Measurements from ENCODE around the gene RBM3. TPM values are rescaled to one million over a fixed set of nuclear protein-coding genes. Genes with fewer than 3 reads are reported as not detected.
A peak's percentile ranks its signal among the peaks of the same experiment; 100 is the strongest.
"Not testable (repeated sequence)": the region's sequence is repeated elsewhere in the genome, so short reads cannot be mapped to it uniquely, and the experiment has no call there.

The RBM3 gene
- total RNA-seq, 2 experiments from 2014 or later = 159 to 164 TPM

- no peaks in the 10 kb centered on the region for H3K27me3 Mint-ChIP-seq
- peaks cover 2% of the 10 kb centered on the region for H3K4me1 Mint-ChIP-seq
- no peak for DNase-seq
- ATAC-seq (ENCODE audit: low read depth) = no peak
- peaks cover 8% of the 10 kb centered on the region for H3K36me3 Mint-ChIP-seq
- H3K27ac Mint-ChIP-seq = no peak overlapping the region
- H3K4me3 Mint-ChIP-seq = no peak overlapping the region
- POLR2A ChIA-PET = no interaction called here
- no peaks in the 10 kb centered on the region for H3K9me3 Mint-ChIP-seq
Observed at GRCh38 chrX:48548871-48549270, 25.4 kb upstream of the RBM3 start.

- DNase-seq; H3K27ac Mint-ChIP-seq; POLR2A ChIA-PET; H3K9me3 Mint-ChIP-seq; H3K4me3 Mint-ChIP-seq; ATAC-seq (ENCODE audit: low read depth); H3K27me3 Mint-ChIP-seq; H3K4me1 Mint-ChIP-seq: not testable (repeated sequence)
- peaks cover 10% of the 10 kb centered on the region for H3K36me3 Mint-ChIP-seq
Observed at GRCh38 chrX:48555731-48556325, 18.5 kb upstream of the RBM3 start.

- no peak for DNase-seq
- Mint-ChIP-seq H3K36me3 (peaks cover 10% of the 10 kb centered on the region), H3K4me1 (no peaks in the 10 kb centered on the region), H3K27me3 (no peaks in the 10 kb centered on the region), H3K27ac (no peak overlapping the region), H3K9me3 (no peaks in the 10 kb centered on the region), H3K4me3 (no peak overlapping the region)
- POLR2A ChIA-PET = no interaction called here
- no peak for ATAC-seq (ENCODE audit: low read depth)
Observed at GRCh38 chrX:48558271-48558670, 16.0 kb upstream of the RBM3 start.

GRCh38 chrX:48559636-48560035 lies 14.6 kb upstream of the RBM3 start:
- no peaks in the 10 kb centered on the region for H3K27me3 Mint-ChIP-seq
- H3K4me3 Mint-ChIP-seq = no peak overlapping the region
- DNase-seq = no peak
- peaks cover 12% of the 10 kb centered on the region for H3K36me3 Mint-ChIP-seq
- POLR2A ChIA-PET = no interaction called here
- H3K9me3 Mint-ChIP-seq = no peaks in the 10 kb centered on the region
- H3K4me1 Mint-ChIP-seq = no peaks in the 10 kb centered on the region
- H3K27ac Mint-ChIP-seq = no peak overlapping the region
- ATAC-seq (ENCODE audit: low read depth) = no peak

- POLR2A ChIA-PET = no interaction called here
Observed at GRCh38 chrX:48560056-48560455, 14.2 kb upstream of the RBM3 start.

GRCh38 chrX:48560681-48561080 lies 13.6 kb upstream of the RBM3 start:
- no peak overlapping the region for H3K27ac Mint-ChIP-seq
- H3K4me1 Mint-ChIP-seq = no peaks in the 10 kb centered on the region
- H3K36me3 Mint-ChIP-seq = peaks cover 5% of the 10 kb centered on the region
- DNase-seq (no peak), ATAC-seq (ENCODE audit: low read depth) (no peak)
- H3K9me3 Mint-ChIP-seq = no peaks in the 10 kb centered on the region
- H3K4me3 Mint-ChIP-seq = no peak overlapping the region
- POLR2A ChIA-PET = no interaction called here
- H3K27me3 Mint-ChIP-seq = no peaks in the 10 kb centered on the region

More at GRCh38 chrX:48560056-48560455, 14.2 kb upstream of the RBM3 start:
- peaks cover 9% of the 10 kb centered on the region for H3K36me3 Mint-ChIP-seq
- H3K4me3 Mint-ChIP-seq = no peak overlapping the region
- DNase-seq (no peak), ATAC-seq (ENCODE audit: low read depth) (no peak)
- H3K27ac Mint-ChIP-seq = no peak overlapping the region
- no peaks in the 10 kb centered on the region for H3K9me3 Mint-ChIP-seq
- H3K27me3 Mint-ChIP-seq = no peaks in the 10 kb centered on the region
- H3K4me1 Mint-ChIP-seq = no peaks in the 10 kb centered on the region

GRCh38 chrX:48569958-48570357 lies 4.3 kb upstream of the RBM3 start:
- Mint-ChIP-seq H3K27ac (peak overlapping the region; percentile 38), H3K36me3 (peaks cover 2% of the 10 kb centered on the region), H3K27me3 (no peaks in the 10 kb centered on the region), H3K4me1 (peaks cover 5% of the 10 kb centered on the region), H3K4me3 (no peak overlapping the region), H3K9me3 (no peaks in the 10 kb centered on the region)
- POLR2A ChIA-PET = no interaction called here
- no peak for ATAC-seq (ENCODE audit: low read depth)
- DNase-seq = no peak

- Mint-ChIP-seq H3K36me3 (peaks cover 17% of the 10 kb centered on the region), H3K27me3 (no peaks in the 10 kb centered on the region), H3K27ac (peak overlapping the region; percentile 99), H3K4me1 (peaks cover 7% of the 10 kb centered on the region), H3K4me3 (peak overlapping the region; percentile 99), H3K9me3 (no peaks in the 10 kb centered on the region)
- POLR2A ChIA-PET = interaction anchor here (0.6 to 2.4 kb wide), 15 partner anchors 8 to 226 kb away, joined by 3 to 26 read pairs (median 4); partner anchors contain the start of genes EBP and TBC1D25
- DNase-seq (peak; percentile 28), ATAC-seq (ENCODE audit: low read depth) (peak; percentile 26)
Observed at GRCh38 chrX:48573690-48574269, 504 bp upstream of the RBM3 start.

GRCh38 chrX:48575642-48576041 lies 1.4 kb downstream of the RBM3 start:
- Mint-ChIP-seq H3K4me1 (peaks cover 8% of the 10 kb centered on the region), H3K4me3 (peak overlapping the region; percentile 99), H3K36me3 (peaks cover 20% of the 10 kb centered on the region), H3K27ac (peak overlapping the region; percentile 99), H3K9me3 (no peaks in the 10 kb centered on the region), H3K27me3 (no peaks in the 10 kb centered on the region)
- POLR2A ChIA-PET = no interaction called here
- ATAC-seq (ENCODE audit: low read depth) (no peak), DNase-seq (no peak)

GRCh38 chrX:48576108-48576507 lies 1.8 kb downstream of the RBM3 start:
- POLR2A ChIA-PET = no interaction called here
- DNase-seq (no peak), ATAC-seq (ENCODE audit: low read depth) (no peak)
- Mint-ChIP-seq H3K9me3 (no peaks in the 10 kb centered on the region), H3K36me3 (peaks cover 20% of the 10 kb centered on the region), H3K4me3 (peak overlapping the region; percentile 99), H3K27ac (peak overlapping the region; percentile 99), H3K4me1 (peaks cover 8% of the 10 kb centered on the region), H3K27me3 (no peaks in the 10 kb centered on the region)

- DNase-seq = no peak
- Mint-ChIP-seq H3K27me3 (no peaks in the 10 kb centered on the region), H3K4me3 (no peak overlapping the region), H3K9me3 (no peaks in the 10 kb centered on the region), H3K27ac (no peak overlapping the region), H3K4me1 (peaks cover 10% of the 10 kb centered on the region), H3K36me3 (peaks cover 20% of the 10 kb centered on the region)
- POLR2A ChIA-PET = no interaction called here
- no peak for ATAC-seq (ENCODE audit: low read depth)
Observed at GRCh38 chrX:48578661-48579128, 4.4 kb downstream of the RBM3 start.

GRCh38 chrX:48579259-48579658 lies 5.0 kb downstream of the RBM3 start:
- ATAC-seq (ENCODE audit: low read depth) (no peak), DNase-seq (no peak)
- H3K36me3 Mint-ChIP-seq = peaks cover 20% of the 10 kb centered on the region
- H3K9me3 Mint-ChIP-seq = no peaks in the 10 kb centered on the region
- no peaks in the 10 kb centered on the region for H3K27me3 Mint-ChIP-seq
- POLR2A ChIA-PET = no interaction called here
- H3K4me1 Mint-ChIP-seq = peaks cover 6% of the 10 kb centered on the region
- no peak overlapping the region for H3K4me3 Mint-ChIP-seq
- no peak overlapping the region for H3K27ac Mint-ChIP-seq

GRCh38 chrX:48580662-48581061 lies 6.4 kb downstream of the RBM3 start:
- Mint-ChIP-seq H3K36me3 (peaks cover 12% of the 10 kb centered on the region), H3K4me3 (no peak overlapping the region), H3K4me1 (peaks cover 6% of the 10 kb centered on the region), H3K27me3 (no peaks in the 10 kb centered on the region), H3K27ac (no peak overlapping the region), H3K9me3 (no peaks in the 10 kb centered on the region)
- POLR2A ChIA-PET = no interaction called here
- DNase-seq (no peak), ATAC-seq (ENCODE audit: low read depth) (no peak)

- POLR2A ChIA-PET = no interaction called here
- peaks cover under 1% of the 10 kb centered on the region for H3K36me3 Mint-ChIP-seq
- peaks cover 3% of the 10 kb centered on the region for H3K4me1 Mint-ChIP-seq
- H3K9me3 Mint-ChIP-seq = no peaks in the 10 kb centered on the region
- H3K27ac Mint-ChIP-seq = no peak overlapping the region
- H3K4me3 Mint-ChIP-seq = no peak overlapping the region
- no peaks in the 10 kb centered on the region for H3K27me3 Mint-ChIP-seq
- DNase-seq = no peak
- no peak for ATAC-seq (ENCODE audit: low read depth)
Observed at GRCh38 chrX:48584698-48585097, 10.4 kb downstream of the RBM3 start.
